ENCODE measurements around the gene MTMR3.

MTMR3 gene

GRCh38 chr22:29988719-29989118 is 105.7 kb downstream of the MTMR3 start:
- DNase-seq, result no peak
- in situ Hi-C loops (cut with HindIII; ENCODE audit: low pct_ligation_motif_present, low pct_unique_long_range_greater_than_20kb, low sequenced_read_pairs), result no loop called here

- in situ Hi-C loops (cut with HindIII; ENCODE audit: low pct_ligation_motif_present, low pct_unique_long_range_greater_than_20kb, low sequenced_read_pairs), result no loop called here
- DNase-seq, result no peak
Measured at GRCh38 chr22:29989446-29989845, 106.5 kb downstream of the MTMR3 start.

DNA sequence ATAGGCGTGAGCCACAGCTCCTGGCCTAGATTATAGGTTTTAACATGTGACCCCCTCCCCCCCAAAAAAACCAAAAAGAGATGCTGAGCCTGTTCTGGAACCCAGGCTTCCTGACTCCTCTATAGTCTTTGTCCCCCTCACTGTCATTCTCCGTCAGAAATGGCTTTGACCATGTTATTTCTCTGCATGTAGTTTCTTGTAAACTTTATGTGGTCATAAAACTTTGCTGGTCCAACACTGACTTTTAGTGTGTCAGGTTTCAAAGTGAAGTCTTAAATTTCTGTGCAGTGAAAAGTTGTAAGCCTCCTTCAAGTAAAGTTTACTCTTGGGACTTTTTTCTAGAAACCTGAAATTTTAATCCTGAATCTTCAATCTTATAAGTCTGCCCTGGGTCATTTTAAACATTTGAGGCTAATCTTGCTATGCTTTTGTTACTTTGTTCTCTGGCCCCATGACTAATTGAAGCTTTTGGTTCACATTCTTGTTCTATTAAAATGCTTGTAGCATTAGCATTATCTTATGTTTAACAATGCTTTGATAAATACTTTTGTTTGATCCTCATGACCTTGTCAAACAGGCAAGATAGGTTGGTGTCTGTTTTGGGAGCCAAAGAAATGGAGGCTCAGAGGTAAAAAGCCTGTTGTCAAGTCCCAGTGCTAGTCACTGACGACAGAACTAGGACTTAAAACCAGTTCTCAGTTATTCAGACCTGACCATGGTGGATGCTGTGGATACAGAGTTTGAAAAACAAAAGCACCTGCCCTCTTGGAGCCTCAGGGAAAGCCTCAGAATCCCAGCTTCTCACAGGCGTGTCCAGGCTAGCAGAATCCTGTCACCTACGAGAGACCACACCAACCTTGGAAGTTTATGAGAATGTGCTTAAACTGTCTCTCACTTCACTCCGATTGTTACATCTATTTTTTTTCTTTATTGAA is 109.6 kb downstream of the MTMR3 start:
- DNase-seq, result no peak
- in situ Hi-C loops (cut with HindIII; ENCODE audit: low pct_ligation_motif_present, low pct_unique_long_range_greater_than_20kb, low sequenced_read_pairs), result no loop called here

GRCh38 chr22:29994027-29994715 is 111.2 kb downstream of the MTMR3 start:
- in situ Hi-C loops (cut with HindIII; ENCODE audit: low pct_ligation_motif_present, low pct_unique_long_range_greater_than_20kb, low sequenced_read_pairs), result no loop called here
- DNase-seq, result peak; percentile 49

DNA sequence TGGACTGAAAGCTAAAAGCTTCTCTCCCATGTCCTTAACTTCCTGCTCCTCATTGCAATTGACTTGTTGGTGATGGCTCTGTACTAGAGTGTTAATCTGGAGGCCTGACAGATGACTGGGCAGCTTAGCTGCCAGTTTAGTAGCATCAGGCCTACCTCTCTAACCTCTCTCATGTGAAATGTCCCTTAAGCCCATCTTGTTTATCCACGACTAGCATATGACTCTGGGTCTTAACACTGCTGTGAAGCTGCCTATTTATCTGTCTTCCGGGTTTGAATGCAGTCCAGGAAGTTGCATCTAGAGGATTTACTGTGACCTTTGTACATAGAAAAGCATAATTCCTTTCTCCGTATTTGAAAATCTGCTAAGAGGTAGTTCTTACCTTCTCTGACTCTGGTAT is 112.0 kb downstream of the MTMR3 start:
- DNase-seq, result peak; percentile 12
- in situ Hi-C loops (cut with HindIII; ENCODE audit: low pct_ligation_motif_present, low pct_unique_long_range_greater_than_20kb, low sequenced_read_pairs), result no loop called here

GRCh38 chr22:29997107-29997506 is 114.1 kb downstream of the MTMR3 start:
- DNase-seq, result no peak
- in situ Hi-C loops (cut with HindIII; ENCODE audit: low pct_ligation_motif_present, low pct_unique_long_range_greater_than_20kb, low sequenced_read_pairs), result no loop called here

- DNase-seq, result no peak
- in situ Hi-C loops (cut with HindIII; ENCODE audit: low pct_ligation_motif_present, low pct_unique_long_range_greater_than_20kb, low sequenced_read_pairs), result no loop called here
Measured at GRCh38 chr22:29997516-29997915, 114.5 kb downstream of the MTMR3 start.

- DNase-seq, result peak; percentile 45
- in situ Hi-C loops (cut with HindIII; ENCODE audit: low pct_ligation_motif_present, low pct_unique_long_range_greater_than_20kb, low sequenced_read_pairs), result no loop called here
Measured at GRCh38 chr22:29998627-29999384, 115.8 kb downstream of the MTMR3 start.

GRCh38 chr22:30000566-30000965 is 117.6 kb downstream of the MTMR3 start:
- DNase-seq, result no peak
- in situ Hi-C loops (cut with HindIII; ENCODE audit: low pct_ligation_motif_present, low pct_unique_long_range_greater_than_20kb, low sequenced_read_pairs), result no loop called here

DNA sequence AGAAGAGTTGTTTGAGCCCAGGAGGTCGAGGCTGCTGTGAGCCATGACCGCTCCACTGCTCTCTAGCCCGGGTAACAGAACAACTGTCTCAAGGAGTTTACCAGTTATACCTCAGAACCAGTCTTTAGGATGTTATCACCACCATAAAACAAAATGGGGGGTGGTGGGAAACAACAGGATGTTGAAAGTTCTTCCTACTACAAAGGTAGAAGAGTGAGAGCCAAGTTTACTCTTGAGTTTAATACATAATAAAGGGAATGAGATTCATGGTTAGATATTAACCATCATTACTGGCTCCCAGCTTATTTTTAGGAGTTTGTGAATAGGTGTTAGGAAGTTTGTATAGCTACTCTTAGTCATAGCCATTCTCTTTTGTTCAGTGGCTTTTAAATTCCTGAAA is 118.5 kb downstream of the MTMR3 start:
- no peak for DNase-seq
- in situ Hi-C loops (cut with HindIII; ENCODE audit: low pct_ligation_motif_present, low pct_unique_long_range_greater_than_20kb, low sequenced_read_pairs), result no loop called here

GRCh38 chr22:30002861-30003486 is 120.0 kb downstream of the MTMR3 start:
- DNase-seq, result no peak
- in situ Hi-C loops (cut with HindIII; ENCODE audit: low pct_ligation_motif_present, low pct_unique_long_range_greater_than_20kb, low sequenced_read_pairs), result no loop called here

- in situ Hi-C loops (cut with HindIII; ENCODE audit: low pct_ligation_motif_present, low pct_unique_long_range_greater_than_20kb, low sequenced_read_pairs), result no loop called here
Measured at GRCh38 chr22:30004101-30004500, 121.1 kb downstream of the MTMR3 start.

GRCh38 chr22:30004694-30005093 is 121.7 kb downstream of the MTMR3 start:
- no peak for DNase-seq
- in situ Hi-C loops (cut with HindIII; ENCODE audit: low pct_ligation_motif_present, low pct_unique_long_range_greater_than_20kb, low sequenced_read_pairs), result no loop called here

More at GRCh38 chr22:30004101-30004500, 121.1 kb downstream of the MTMR3 start:
- DNase-seq, result no peak

DNA sequence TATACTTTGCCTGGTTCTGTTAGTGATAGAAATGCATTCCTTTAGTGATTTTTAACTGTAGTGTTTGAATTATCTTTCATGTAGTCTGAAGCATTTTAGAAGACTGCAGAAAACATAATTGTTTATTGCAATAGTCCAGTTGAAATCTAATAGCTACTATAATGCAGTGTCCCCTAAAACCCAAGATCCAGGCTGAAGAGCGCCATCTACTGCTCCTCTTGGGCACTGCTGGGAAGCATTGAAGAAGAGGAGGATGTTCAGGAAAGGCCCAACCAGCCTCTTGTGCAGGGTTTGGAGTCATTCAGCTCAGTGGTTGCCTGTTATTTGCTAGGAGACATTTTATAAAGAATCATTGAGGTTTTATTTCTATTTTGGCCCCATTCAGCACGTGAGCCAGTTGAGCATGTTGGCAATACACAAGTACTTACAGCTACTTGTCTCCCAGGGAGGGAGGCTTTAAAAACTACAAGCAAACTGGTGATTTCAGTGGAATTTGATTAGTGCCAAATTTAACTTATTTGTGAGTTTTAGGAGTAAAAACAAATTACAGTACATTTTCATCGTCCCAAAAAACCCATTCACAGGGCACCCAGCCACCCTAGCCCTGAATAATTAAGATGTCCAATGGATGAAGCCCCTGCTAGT is 122.4 kb downstream of the MTMR3 start:
- DNase-seq, result peak; percentile 61
- in situ Hi-C loops (cut with HindIII; ENCODE audit: low pct_ligation_motif_present, low pct_unique_long_range_greater_than_20kb, low sequenced_read_pairs), result no loop called here

DNA sequence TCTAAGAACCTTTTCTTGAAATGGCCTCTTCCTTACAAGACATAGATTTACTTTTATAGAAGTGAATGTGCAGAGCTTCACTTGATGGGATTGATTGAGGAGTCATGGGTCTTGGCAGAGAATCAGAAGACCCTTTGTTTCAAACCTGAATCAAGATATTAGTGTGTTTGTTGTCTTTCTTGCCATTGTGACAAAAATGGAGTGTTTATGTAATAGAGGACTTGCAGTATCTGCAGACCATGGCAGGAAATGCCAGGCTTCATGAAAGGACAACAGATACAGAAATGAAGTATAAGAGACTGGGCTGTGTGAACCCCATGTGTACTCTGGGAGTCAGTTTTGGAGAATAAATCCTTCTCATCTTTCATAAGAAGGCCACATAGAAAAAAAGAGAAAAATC is 124.4 kb downstream of the MTMR3 start:
- in situ Hi-C loops (cut with HindIII; ENCODE audit: low pct_ligation_motif_present, low pct_unique_long_range_greater_than_20kb, low sequenced_read_pairs), result no loop called here
- no peak for DNase-seq

DNA sequence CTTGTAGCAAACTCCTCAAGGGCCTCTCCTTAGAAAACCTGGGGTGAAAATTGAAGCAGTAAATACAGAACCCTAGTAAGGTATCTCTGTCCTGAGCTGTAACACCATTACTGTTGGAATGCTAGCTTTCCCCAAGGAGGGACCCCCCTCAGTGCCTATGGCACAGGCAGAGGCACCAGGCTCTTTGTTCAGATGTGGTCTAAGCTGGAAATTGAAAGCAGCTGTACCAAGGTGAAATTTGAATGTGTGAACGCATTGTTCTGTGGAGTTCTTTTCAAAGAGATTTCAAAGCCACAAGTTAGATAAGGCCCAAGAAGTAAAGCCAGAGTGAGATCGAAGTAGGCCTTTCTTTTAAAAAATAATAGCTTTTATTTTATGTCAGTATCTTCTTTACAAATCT is 125.4 kb downstream of the MTMR3 start:
- in situ Hi-C loops (cut with HindIII; ENCODE audit: low pct_ligation_motif_present, low pct_unique_long_range_greater_than_20kb, low sequenced_read_pairs), result no loop called here
- no peak for DNase-seq

GRCh38 chr22:30009478-30009877 is 126.5 kb downstream of the MTMR3 start:
- in situ Hi-C loops (cut with HindIII; ENCODE audit: low pct_ligation_motif_present, low pct_unique_long_range_greater_than_20kb, low sequenced_read_pairs), result no loop called here
- DNase-seq, result no peak

GRCh38 chr22:30010789-30011405 is 127.9 kb downstream of the MTMR3 start:
- in situ Hi-C loops (cut with HindIII; ENCODE audit: low pct_ligation_motif_present, low pct_unique_long_range_greater_than_20kb, low sequenced_read_pairs), result no loop called here
- DNase-seq, result no peak

Measured in ACHN (cell line).